ENCODE data around the gene FBXW5. TPM values are rescaled to one million over a fixed set of nuclear protein-coding genes. Genes with fewer than 3 reads are reported as not detected.

FBXW5 gene
- total RNA-seq, 2 experiments from 2014 or later, result 81.2 to 82.1 TPM

DNA sequence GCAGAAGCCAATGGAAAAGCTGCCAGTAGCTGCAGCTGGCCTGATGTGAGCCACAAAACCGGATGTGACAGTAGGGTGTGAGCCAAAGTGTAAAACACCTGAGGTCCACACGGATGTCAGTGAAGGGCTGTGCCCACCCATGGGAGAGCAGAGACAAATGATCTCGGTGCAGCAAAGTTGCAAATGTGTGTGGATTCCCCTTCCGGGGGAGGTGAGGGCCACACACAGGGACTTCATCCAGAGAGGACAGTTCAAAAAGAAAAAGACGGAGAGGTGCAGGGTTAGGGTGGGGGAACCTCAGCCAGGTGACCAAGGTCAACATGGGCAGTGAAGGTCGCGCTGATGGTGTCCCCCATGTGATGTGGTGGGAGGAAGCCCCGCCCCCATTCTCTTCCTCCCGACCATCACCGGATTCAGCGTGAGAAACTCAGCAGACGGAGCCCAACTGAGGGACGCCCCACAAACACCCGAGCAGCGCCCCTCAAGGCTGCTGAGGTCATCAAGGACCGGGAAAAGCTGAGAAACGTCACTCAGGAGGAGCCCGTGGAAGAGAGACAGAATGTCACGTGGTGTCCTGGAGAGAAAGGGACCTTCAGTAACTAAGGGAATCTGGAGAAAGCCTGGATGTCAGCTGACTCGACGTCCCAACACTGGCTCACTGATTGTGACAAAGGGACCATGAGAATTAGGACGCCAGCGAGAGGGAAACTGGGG lies 21.4 kb upstream of the FBXW5 start:
- ChIA-PET CTCF (interaction anchor here (0.6 to 1.5 kb wide), 6 partner anchors 13 to 214 kb away, joined by 3 to 5 read pairs (median 4); partner anchors contain the start of gene AJM1), POLR2A (no interaction called here)

GRCh38 chr9:136964833-136965422 lies 20.4 kb upstream of the FBXW5 start:
- POLR2A ChIA-PET, result no interaction called here
- CTCF ChIA-PET, result interaction anchor here (1.0 to 1.4 kb wide), 5 partner anchors 11 to 123 kb away, joined by 3 to 8 read pairs (median 3); partner anchors contain the start of genes AJM1 and CLIC3

- ChIA-PET CTCF (interaction anchor here (1.0 to 1.4 kb wide), 5 partner anchors 11 to 122 kb away, joined by 3 to 8 read pairs (median 3); partner anchors contain the start of genes AJM1 and CLIC3), POLR2A (no interaction called here)
Measured at GRCh38 chr9:136964171-136964689, 19.7 kb upstream of the FBXW5 start.

DNA sequence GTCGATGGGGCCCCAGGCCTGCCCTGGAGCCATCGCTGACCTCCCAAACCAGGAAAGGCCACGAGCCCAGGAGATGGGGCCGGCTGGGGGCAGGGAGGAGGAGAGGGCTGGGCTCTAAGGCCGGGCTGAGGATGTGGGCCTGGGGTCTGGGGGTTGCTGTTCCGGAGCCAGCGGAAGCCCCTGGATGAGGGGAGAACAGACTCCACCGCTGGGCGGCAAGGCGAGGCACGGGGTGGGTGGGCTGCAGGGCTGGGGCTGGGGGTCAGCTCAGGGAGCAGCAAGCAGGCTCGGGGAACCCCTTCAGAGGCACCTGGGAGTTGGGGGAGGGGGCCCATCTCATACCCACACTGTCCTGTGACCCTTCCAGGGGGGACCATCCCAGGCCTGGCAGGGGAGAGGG lies 19.2 kb upstream of the FBXW5 start:
- ChIA-PET CTCF (interaction anchor here (1.4 kb wide), 1 partner anchor 71 kb away, joined by 4 read pairs; no protein-coding TSS in a partner anchor), POLR2A (no interaction called here)

DNA sequence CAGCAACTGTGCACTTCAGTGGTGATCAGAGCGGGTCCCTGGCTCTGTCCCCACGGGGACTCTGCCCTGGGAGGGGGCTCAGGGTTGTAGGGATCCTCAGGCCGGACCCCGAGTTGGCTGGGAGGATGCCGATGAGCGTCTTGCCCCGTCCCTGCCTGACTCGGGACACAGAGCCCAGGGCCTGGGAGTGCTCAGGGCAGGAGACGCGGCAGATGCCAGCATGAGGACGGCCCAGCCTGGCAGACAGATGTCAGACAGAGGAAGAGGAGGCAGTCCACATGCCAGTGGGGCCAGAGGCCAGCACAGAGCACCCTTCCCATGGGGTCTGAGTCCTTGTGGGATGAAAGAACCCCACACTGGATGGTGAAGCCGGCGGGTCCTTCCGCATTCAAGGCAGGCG lies 18.8 kb upstream of the FBXW5 start:
- ChIA-PET POLR2A (no interaction called here), CTCF (no interaction called here)

DNA sequence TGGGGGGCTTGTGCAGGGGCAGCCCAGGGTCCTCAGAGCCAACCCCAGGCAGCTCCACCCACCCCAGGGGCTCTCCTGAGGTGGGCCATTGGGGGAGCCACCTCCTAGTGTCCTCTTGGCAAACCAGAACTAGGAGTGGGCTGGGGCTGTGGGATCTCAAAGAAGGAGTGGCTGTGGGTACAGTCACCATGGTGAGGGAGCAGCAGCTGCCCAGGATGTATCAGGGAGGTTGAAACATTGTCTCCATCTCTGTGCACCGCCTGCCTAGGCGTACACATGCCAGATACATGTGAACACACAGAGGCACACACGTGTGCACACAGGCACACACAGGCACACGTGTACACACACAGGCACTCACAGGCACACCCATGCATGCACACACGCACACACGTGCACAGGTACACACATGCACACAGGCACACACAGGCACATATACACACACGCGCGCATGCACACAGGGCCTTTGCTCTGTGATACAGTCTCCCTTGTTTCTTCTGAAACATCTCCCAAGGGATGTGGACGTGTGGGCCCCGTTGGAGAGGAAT lies 18.2 kb upstream of the FBXW5 start:
- CTCF ChIA-PET, result no interaction called here
- POLR2A ChIA-PET, result no interaction called here

DNA sequence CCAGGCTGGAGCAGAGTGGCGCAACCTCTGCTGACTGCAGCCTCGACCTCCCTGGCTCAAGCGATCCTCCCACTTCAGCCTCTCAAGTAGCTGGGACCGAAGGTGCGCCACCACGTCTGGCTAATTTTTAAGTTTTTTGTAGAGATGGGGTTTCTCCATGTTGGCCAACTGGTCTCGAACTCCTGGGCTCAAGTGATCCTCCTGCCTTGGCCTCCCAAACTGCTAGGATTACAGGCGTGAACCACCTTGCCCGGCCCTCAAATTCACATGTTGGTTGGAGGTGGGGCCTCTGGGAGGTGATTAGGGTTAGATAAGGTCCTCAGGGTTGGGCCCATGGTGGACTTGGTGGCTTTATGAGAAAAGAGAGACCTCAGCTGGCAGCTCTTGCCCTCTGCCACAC lies 17.6 kb upstream of the FBXW5 start:
- ChIA-PET POLR2A (no interaction called here), CTCF (interaction anchor here (1.3 kb wide), 1 partner anchor 14 kb away, joined by 3 read pairs; no protein-coding TSS in a partner anchor)

DNA sequence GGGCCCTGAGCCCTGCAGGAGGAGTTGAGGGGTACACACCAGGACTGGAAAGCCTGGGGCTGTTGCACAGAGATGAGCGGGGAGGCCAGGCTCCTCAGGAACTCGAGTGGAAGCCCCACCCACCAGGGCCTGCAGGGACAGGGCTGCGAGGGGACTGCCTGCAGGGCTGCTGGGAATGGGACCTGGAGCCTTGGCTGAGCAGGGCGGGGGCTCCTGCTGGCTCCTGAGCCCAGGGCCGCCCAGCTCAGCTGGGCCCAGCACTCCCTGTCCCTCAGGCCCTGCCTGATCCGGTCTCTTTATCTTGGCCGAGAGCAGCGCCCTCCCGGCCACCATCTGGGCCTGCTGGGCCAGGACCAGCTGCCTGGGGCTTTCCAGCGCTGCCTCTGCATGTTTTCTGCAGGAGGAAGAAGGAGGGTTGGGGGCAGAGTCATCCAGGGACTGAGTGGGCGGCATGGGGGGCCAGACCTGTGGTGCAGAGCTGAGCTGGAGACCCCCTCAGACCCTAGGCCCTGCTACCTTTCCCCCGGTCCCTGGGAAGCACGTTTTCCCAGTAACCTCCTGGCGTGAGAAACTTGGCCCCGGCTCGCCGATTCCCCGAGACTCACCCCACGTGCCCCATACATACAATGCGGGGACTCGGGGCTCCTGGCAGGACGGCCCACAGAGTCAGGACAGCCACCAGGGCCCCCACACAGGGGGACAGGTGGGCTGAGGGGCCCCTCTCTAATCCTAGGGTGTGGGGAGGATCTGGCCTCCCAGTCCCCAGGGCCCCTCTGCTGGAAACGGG lies 16.9 kb upstream of the FBXW5 start:
- POLR2A ChIA-PET, result interaction anchor here (0.9 kb wide), 1 partner anchor 22 kb away, joined by 3 read pairs; no protein-coding TSS in a partner anchor

GRCh38 chr9:136960938-136961275 lies 16.4 kb upstream of the FBXW5 start:
- POLR2A ChIA-PET, result interaction anchor here (0.9 kb wide), 1 partner anchor 22 kb away, joined by 3 read pairs; no protein-coding TSS in a partner anchor

More for the DNA sequence above, 16.9 kb upstream of the FBXW5 start:
- CTCF ChIA-PET, result interaction anchor here (1.3 kb wide), 1 partner anchor 13 kb away, joined by 3 read pairs; no protein-coding TSS in a partner anchor

DNA sequence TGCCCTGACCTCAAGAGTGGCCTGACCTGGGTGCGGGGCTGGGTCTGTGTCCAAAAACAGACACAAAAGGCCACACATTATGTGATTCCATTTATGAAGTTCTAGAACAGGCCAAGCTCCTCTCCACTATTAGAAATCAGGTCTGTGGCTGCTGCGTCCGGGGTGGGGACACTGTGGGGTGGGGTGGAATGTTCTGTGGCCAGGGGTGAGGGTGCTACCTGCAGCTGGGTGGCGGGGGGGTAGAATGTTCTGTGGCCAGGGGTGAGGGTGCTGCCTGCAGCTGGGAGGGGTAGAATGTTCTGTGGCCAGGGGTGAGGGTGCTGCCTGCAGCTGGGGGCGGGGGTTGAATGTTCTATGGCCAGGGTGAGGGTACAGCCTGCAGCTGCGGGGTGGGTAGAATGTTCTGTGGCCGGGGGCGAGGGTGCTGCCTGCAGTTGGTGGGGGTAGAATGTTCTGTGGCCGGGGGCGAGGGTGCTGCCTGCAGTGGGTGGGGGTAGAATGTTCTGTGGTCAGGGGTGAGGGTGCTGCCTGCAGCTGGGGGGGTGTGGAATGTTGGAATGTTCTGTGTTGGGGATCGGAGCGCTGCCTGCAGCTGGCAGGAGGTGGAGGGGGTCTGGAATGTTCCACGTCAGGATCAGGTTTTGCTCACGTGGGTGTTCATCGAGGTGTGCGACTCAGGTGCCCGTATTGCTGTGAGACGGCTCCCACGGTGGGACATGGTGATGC lies 15.8 kb upstream of the FBXW5 start:
- POLR2A ChIA-PET, result interaction anchor here (0.5 to 0.9 kb wide), 2 partner anchors 21 to 84 kb away, joined by 3 read pairs; no protein-coding TSS in a partner anchor
- CTCF ChIA-PET, result interaction anchor here (0.7 to 1.3 kb wide), 3 partner anchors 16 to 75 kb away, joined by 3 to 4 read pairs (median 4); no protein-coding TSS in a partner anchor

More at GRCh38 chr9:136960938-136961275, 16.4 kb upstream of the FBXW5 start:
- CTCF ChIA-PET, result interaction anchor here (0.7 to 1.3 kb wide), 2 partner anchors 13 to 17 kb away, joined by 3 read pairs; no protein-coding TSS in a partner anchor

- ChIA-PET POLR2A (no interaction called here), CTCF (interaction anchor here (0.7 to 1.7 kb wide), 4 partner anchors 17 to 117 kb away, joined by 3 to 5 read pairs (median 4); partner anchors contain the start of gene FUT7)
Measured at GRCh38 chr9:136958898-136959850, 14.6 kb upstream of the FBXW5 start.

GRCh38 chr9:136958473-136958872 lies 13.9 kb upstream of the FBXW5 start:
- POLR2A ChIA-PET, result no interaction called here
- CTCF ChIA-PET, result interaction anchor here (1.7 kb wide), 1 partner anchor 73 kb away, joined by 5 read pairs; the partner anchor contains the start of gene FUT7

- POLR2A ChIA-PET, result no interaction called here
- CTCF ChIA-PET, result interaction anchor here (1.7 kb wide), 1 partner anchor 74 kb away, joined by 5 read pairs; the partner anchor contains the start of gene FUT7
Measured at GRCh38 chr9:136957901-136958300, 13.4 kb upstream of the FBXW5 start.

DNA sequence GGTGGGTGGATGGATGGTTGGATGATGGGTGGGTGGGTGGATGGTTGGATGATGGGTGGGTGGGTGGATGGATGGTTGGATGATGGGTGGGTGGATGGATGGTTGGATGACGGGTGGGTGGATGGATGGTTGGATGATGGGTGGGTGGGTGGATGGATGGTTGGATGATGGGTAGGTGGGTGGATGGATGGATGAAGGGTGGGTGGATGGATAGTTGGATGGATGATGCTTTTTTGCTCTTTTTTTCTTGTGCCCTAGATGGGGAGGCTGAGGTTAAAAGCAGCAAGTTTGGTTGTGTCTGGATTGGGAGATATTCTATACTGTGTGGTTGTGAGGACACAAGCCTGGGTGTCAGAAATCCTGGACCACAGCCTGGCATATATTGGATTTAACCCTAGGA lies 12.9 kb upstream of the FBXW5 start:
- POLR2A ChIA-PET, result no interaction called here
- CTCF ChIA-PET, result no interaction called here

DNA sequence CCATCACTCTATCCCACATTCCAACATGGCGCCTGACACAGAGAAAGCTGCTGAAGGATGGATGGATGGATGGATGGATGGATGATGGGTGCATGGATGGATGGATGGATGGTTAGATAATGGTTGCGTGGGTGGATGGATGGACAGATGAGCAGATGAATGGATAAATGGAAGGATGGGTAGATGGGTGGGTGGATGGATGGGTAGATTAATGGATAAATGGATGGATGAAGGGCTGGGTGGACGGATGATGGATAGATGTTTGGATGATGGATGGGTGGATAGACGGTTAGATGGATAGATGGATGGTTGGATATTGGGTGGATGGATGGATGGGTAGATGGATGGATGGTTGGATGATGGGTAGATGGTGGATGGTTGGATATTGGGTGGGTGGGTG lies 12.1 kb upstream of the FBXW5 start:
- ChIA-PET POLR2A (no interaction called here), CTCF (no interaction called here)

DNA sequence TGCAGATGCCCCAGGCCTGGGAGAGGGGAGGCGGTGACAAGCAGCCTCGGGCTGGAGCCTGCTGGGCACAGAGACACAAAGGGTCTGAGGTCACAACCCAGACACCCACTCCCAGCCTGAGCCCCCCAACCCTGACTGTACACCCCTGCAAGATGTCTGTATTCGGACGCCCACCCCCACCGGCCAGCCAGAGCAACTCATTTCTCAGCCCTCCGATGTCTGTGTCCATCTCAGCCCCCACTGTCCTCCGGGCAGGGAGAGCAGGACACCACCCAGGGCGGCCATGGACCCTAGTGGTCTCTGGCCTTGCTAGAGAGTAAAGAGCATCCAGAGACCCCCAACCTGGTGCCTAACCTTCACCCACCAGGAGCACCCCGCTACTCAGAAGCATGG lies 11.4 kb upstream of the FBXW5 start:
- POLR2A ChIA-PET, result interaction anchor here (0.7 kb wide), 1 partner anchor 38 kb away, joined by 4 read pairs; no protein-coding TSS in a partner anchor

More for the DNA sequence above, 11.4 kb upstream of the FBXW5 start:
- CTCF ChIA-PET, result no interaction called here

All from activated CD8-positive, alpha-beta memory T cell treated with anti-CD3 and anti-CD28 coated beads for 36 hours (primary cell).